ENCODE results near the gene CDKN1C. TPM values are rescaled to one million over a fixed set of nuclear protein-coding genes. Genes with fewer than 3 reads are reported as not detected.

The CDKN1C gene
- total and polyA plus RNA-seq, 2 of the 8 experiments (the other 6 are each of a cell fraction or from before 2014, with no cell fraction given): 12.8 to 14.1 TPM

DNA sequence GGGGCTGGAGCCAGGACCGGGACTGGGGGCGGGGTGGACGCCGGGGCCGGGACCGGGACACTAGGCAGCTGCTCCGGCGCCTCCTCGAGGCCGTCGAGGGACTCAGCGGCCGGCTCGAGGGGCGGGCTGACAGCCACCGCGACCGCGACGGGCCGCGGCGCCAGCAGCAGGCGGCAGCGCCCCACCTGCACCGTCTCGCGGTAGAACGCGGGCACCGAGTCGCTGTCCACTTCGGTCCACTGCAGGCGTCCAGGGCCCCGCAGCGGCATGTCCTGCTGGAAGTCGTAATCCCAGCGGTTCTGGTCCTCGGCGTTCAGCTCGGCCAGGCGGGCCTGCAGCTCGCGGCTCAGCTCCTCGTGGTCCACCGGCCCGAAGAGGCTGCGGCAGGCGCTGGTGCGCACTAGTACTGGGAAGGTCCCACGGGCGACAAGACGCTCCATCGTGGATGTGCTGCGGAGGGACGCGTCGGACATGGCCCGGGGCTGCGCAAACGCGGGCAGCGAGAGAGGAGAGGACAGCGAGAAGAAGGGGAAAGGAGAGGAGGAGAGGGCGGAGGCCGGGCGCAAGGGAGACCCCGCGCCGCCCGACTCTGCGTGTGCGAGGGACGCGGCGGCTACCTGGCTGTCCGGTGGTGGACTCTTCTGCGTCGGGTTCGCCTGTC lies 428 bp downstream of the CDKN1C start (continued):
- no peak for TF ChIP-seq SP2 (IDR thresholded peaks at IDR 0.05; ENCODE audit: low read length)
- no peak for TF ChIP-seq SP1 (IDR thresholded peaks at IDR 0.05; ENCODE audit: low read depth, low read length)
- no peak for TF ChIP-seq ASH2L (IDR thresholded peaks at IDR 0.05; ENCODE audit: low read length)
- TF ChIP-seq SAP30 (IDR thresholded peaks at IDR 0.05; ENCODE audit: insufficient read depth, insufficient replicate concordance, low read length): no peak
- TF ChIP-seq, protein P1, sequence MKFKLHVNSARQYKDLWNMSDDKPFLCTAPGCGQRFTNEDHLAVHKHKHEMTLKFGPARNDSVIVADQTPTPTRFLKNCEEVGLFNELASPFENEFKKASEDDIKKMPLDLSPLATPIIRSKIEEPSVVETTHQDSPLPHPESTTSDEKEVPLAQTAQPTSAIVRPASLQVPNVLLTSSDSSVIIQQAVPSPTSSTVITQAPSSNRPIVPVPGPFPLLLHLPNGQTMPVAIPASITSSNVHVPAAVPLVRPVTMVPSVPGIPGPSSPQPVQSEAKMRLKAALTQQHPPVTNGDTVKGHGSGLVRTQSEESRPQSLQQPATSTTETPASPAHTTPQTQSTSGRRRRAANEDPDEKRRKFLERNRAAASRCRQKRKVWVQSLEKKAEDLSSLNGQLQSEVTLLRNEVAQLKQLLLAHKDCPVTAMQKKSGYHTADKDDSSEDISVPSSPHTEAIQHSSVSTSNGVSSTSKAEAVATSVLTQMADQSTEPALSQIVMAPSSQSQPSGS (IDR thresholded peaks at IDR 0.05; ENCODE audit: low read length): 0 out of 2 replicates have a peak, but pooled peaks have one; percentile 36
- TF ChIP-seq RXRA (IDR thresholded peaks at IDR 0.05; ENCODE audit: insufficient read depth, low read depth, low read length): no peak
- TF ChIP-seq POLR2A (IDR thresholded peaks at IDR 0.05; ENCODE audit: control extremely low read depth in 1 of 2, low read depth in 2 of 2, low read length in 2 of 2): no peak
- TF ChIP-seq SIX5 (IDR thresholded peaks at IDR 0.05; ENCODE audit: low read depth, low read length): no peak
- no peak for TF ChIP-seq BRCA1 (IDR thresholded peaks at IDR 0.05; ENCODE audit: low read depth, low read length)
- TF ChIP-seq RNF2 (IDR thresholded peaks at IDR 0.05; ENCODE audit: borderline replicate concordance, low read depth, low read length, missing control alignments, poor library complexity, severe bottlenecking): peak; percentile 74
- no peak for TF ChIP-seq TAF7 (optimal IDR thresholded peaks at IDR 0.05; ENCODE audit: borderline replicate concordance, low read depth, low read length)
- TF ChIP-seq EP300 (IDR thresholded peaks at IDR 0.05; ENCODE audit: borderline replicate concordance in 1 of 2, low read depth in 2 of 2, low read length in 2 of 2): no peak
- TF ChIP-seq KDM4A (IDR thresholded peaks at IDR 0.05; ENCODE audit: low read depth, low read length, severe bottlenecking): peak; percentile 71
- no peak for TF ChIP-seq POLR2AphosphoS5 (IDR thresholded peaks at IDR 0.05; ENCODE audit: low read depth, low read length)
- no peak for TF ChIP-seq FOSL1 (IDR thresholded peaks at IDR 0.05; ENCODE audit: insufficient read depth, low read depth, low read length)
- TF ChIP-seq CBX8 (IDR thresholded peaks at IDR 0.05; ENCODE audit: borderline replicate concordance, low read depth, low read length): no peak
- no peak for TF ChIP-seq JUN (IDR thresholded peaks at IDR 0.05; ENCODE audit: low read depth, low read length)
- TF ChIP-seq PHF8 (conservative IDR thresholded peaks at IDR 0.05; ENCODE audit: low read depth, low read length): peak; percentile 44; the same call in 1 of the 2 replicates
- no peak for TF ChIP-seq CTBP2 (IDR thresholded peaks at IDR 0.05; ENCODE audit: borderline replicate concordance, insufficient read depth, insufficient read length, low read length)
- peak; percentile 32; the same call in 1 of the 2 replicates for TF ChIP-seq KDM1A (IDR thresholded peaks at IDR 0.05; ENCODE audit: borderline replicate concordance, low read length)

Data from H1 (cell line).